ENCODE data around the gene MBTPS1. TPM values are rescaled to one million over a fixed set of nuclear protein-coding genes. Genes with fewer than 3 reads are reported as not detected.

MBTPS1 gene
- total RNA-seq, 3 donors from 2014 or later (not counting 1 experiment from before 2014, with no cell fraction given): 85.2 to 124 (median 113) TPM

GRCh38 chr16:84049403-84050060 is 67.2 kb downstream of the MBTPS1 start:
- no peaks in the 10 kb centered on the region for H3K4me1 ChIP-seq (ENCODE audit: control insufficient read depth, insufficient read depth, low read length)
- no peaks in the 10 kb centered on the region for H3K9me3 Mint-ChIP-seq
- DNase-seq: no peak
- no peak overlapping the region for H3K27ac ChIP-seq (ENCODE audit: low read length)
- 87% methylated on average over 13 of the region's 13 CpGs for WGBS (ENCODE audit: insufficient coverage)
- no peak for TF ChIP-seq CTCF (IDR thresholded peaks at IDR 0.05)
- peaks cover 30% of the 10 kb centered on the region for H3K36me3 ChIP-seq (ENCODE audit: control insufficient read depth, insufficient read depth, low read length)
- no peak overlapping the region for H3K4me3 ChIP-seq (ENCODE audit: low read length)
- ATAC-seq: no peak
- intact Hi-C loops (cut with micrococcal nuclease): no loop called here
- no peaks in the 10 kb centered on the region for H3K4me1 Mint-ChIP-seq
- H3K36me3 Mint-ChIP-seq: peaks cover 16% of the 10 kb centered on the region
- no peak overlapping the region for H3K4me3 Mint-ChIP-seq
- no peaks in the 10 kb centered on the region for H3K27me3 ChIP-seq (ENCODE audit: control insufficient read depth, insufficient read depth, low read length)
- peak overlapping the region in 1 of 2 donors; percentile 65 for H3K27ac Mint-ChIP-seq
- H3K27me3 Mint-ChIP-seq (ENCODE audit: low read depth in 2 of 2): peaks cover 1 to 2% of the 10 kb centered on the region in 2 donors
- H3K9me3 ChIP-seq (ENCODE audit: control insufficient read depth, insufficient read depth, low read length): no peaks in the 10 kb centered on the region

GRCh38 chr16:84048871-84049270 is 67.9 kb downstream of the MBTPS1 start:
- Mint-ChIP-seq H3K36me3 (peaks cover 11% of the 10 kb centered on the region), H3K4me3 (no peak overlapping the region), H3K4me1 (no peaks in the 10 kb centered on the region), H3K27me3 (ENCODE audit: low read depth in 2 of 2) (peaks cover 8% of the 10 kb centered on the region in 2 donors), H3K27ac (no peak overlapping the region), H3K9me3 (no peaks in the 10 kb centered on the region)
- 88% methylated on average over 13 of the region's 13 CpGs for WGBS (ENCODE audit: insufficient coverage)
- DNase-seq (no peak), ATAC-seq (no peak)
- no peaks in the 10 kb centered on the region for H3K4me1 ChIP-seq (ENCODE audit: control insufficient read depth, insufficient read depth, low read length)
- H3K4me3 ChIP-seq (ENCODE audit: low read length): no peak overlapping the region
- no peaks in the 10 kb centered on the region for H3K9me3 ChIP-seq (ENCODE audit: control insufficient read depth, insufficient read depth, low read length)
- no peak overlapping the region for H3K27ac ChIP-seq (ENCODE audit: low read length)
- intact Hi-C loops (cut with micrococcal nuclease): no loop called here
- no peaks in the 10 kb centered on the region for H3K27me3 ChIP-seq (ENCODE audit: control insufficient read depth, insufficient read depth, low read length)
- no peak for TF ChIP-seq CTCF (IDR thresholded peaks at IDR 0.05)
- H3K36me3 ChIP-seq (ENCODE audit: control insufficient read depth, insufficient read depth, low read length): peaks cover 23% of the 10 kb centered on the region

GRCh38 chr16:84048270-84048669 is 68.5 kb downstream of the MBTPS1 start:
- Histone ChIP-seq H3K4me1 (ENCODE audit: control insufficient read depth, insufficient read depth, low read length) (no peaks in the 10 kb centered on the region), H3K27ac (ENCODE audit: low read length) (no peak overlapping the region), H3K4me3 (ENCODE audit: low read length) (no peak overlapping the region), H3K27me3 (ENCODE audit: control insufficient read depth, insufficient read depth, low read length) (peaks cover 1% of the 10 kb centered on the region), H3K36me3 (ENCODE audit: control insufficient read depth, insufficient read depth, low read length) (peaks cover 18% of the 10 kb centered on the region), H3K9me3 (ENCODE audit: control insufficient read depth, insufficient read depth, low read length) (no peaks in the 10 kb centered on the region)
- no peaks in the 10 kb centered on the region for H3K9me3 Mint-ChIP-seq
- 88% methylated on average over 7 of the region's 7 CpGs for WGBS (ENCODE audit: insufficient coverage)
- H3K27ac Mint-ChIP-seq: no peak overlapping the region
- no peaks in the 10 kb centered on the region for H3K4me1 Mint-ChIP-seq
- TF ChIP-seq CTCF (IDR thresholded peaks at IDR 0.05): no peak
- H3K27me3 Mint-ChIP-seq (ENCODE audit: low read depth in 2 of 2): peaks cover 10 to 11% of the 10 kb centered on the region in 2 donors
- intact Hi-C loops (cut with micrococcal nuclease): no loop called here
- DNase-seq (no peak), ATAC-seq (no peak)
- H3K36me3 Mint-ChIP-seq: peaks cover 8% of the 10 kb centered on the region
- no peak overlapping the region for H3K4me3 Mint-ChIP-seq

- no peaks in the 10 kb centered on the region for H3K4me1 Mint-ChIP-seq
- H3K9me3 ChIP-seq (ENCODE audit: control insufficient read depth, insufficient read depth, low read length): no peaks in the 10 kb centered on the region
- 95% methylated on average over 6 of the region's 6 CpGs for WGBS (ENCODE audit: insufficient coverage)
These were observed 69.1 kb downstream of the MBTPS1 start for GRCh38 chr16:84047626-84048025.

More at GRCh38 chr16:84047626-84048025, 69.1 kb downstream of the MBTPS1 start:
- no peak overlapping the region for H3K4me3 Mint-ChIP-seq
- Histone ChIP-seq H3K4me3 (ENCODE audit: low read length) (no peak overlapping the region), H3K27ac (ENCODE audit: low read length) (no peak overlapping the region), H3K27me3 (ENCODE audit: control insufficient read depth, insufficient read depth, low read length) (peaks cover 5% of the 10 kb centered on the region), H3K36me3 (ENCODE audit: control insufficient read depth, insufficient read depth, low read length) (peaks cover 14% of the 10 kb centered on the region), H3K4me1 (ENCODE audit: control insufficient read depth, insufficient read depth, low read length) (no peaks in the 10 kb centered on the region)
- ATAC-seq (no peak), DNase-seq (no peak)
- peak overlapping the region in 1 of 2 donors; percentile 23 for H3K27ac Mint-ChIP-seq
- peaks cover 10 to 11% of the 10 kb centered on the region in 2 donors for H3K27me3 Mint-ChIP-seq (ENCODE audit: low read depth in 2 of 2)
- peaks cover 3% of the 10 kb centered on the region for H3K36me3 Mint-ChIP-seq
- no peak for TF ChIP-seq CTCF (IDR thresholded peaks at IDR 0.05)
- intact Hi-C loops (cut with micrococcal nuclease): no loop called here
- H3K9me3 Mint-ChIP-seq: no peaks in the 10 kb centered on the region

All from natural killer cell (primary cell).